Astrocyte of the cerebellum (primary cell): ENCODE data around the gene DEPDC5.
"Not testable (repeated sequence)": the region's sequence is repeated elsewhere in the genome, so short reads cannot be mapped to it uniquely, and the experiment has no call there.

Source experiments
- DNase-seq: peaks from one replicate; pipeline ENCODE4 v3.0.0-alpha.2; 2011; ENCODE audit warnings: low read depth
- H3K4me3 ChIP-seq: 2 replicates; pipeline ENCODE4 v1.5.1; 2011; ENCODE audit warnings: mild to moderate bottlenecking, low read depth, low read length, moderate library complexity
- CTCF ChIP-seq: IDR thresholded peaks from 2 replicates; pipeline ENCODE4 v1.5.1; 2012; ENCODE audit warnings: low read length, low read depth, moderate library complexity, mild to moderate bottlenecking; ENCODE audit errors: missing control alignments
- in situ Hi-C: cut with HindIII; loops from 2 replicates; pipeline ENCODE4 v1.10.0; 2017; ENCODE audit warnings: low sequenced_read_pairs

Gene DEPDC5

DNA sequence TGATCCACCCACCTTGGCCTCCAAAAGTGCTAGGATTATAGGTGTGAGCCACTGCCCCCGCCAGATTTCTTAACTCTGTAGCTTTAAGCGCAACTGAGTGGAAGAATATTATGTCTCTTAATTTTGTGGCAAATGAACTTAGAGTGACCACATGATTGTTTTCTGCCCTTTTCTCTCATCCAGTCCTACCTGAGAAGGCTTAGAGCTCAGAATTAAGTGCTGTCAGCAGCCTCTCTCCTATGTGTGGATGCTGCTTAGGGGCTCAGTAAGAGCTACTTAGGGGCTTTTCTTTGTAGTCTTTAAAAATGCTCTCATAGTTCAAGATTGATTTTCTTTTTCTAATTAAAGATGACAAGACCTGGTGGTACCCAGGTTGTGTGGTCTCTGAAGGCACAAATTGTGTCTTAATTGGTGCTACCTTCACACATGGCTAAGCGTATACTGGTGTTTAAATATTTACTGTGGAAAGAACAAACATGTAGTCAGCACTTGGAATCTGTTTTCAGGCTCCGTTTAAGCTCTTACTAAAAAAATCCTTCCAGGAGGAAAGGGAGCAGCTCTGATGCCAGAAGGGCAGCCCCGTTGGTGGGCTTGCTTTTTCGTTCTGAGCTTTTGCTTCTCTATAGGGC lies 59.3 kb downstream of the DEPDC5 start:
- H3K4me3 ChIP-seq: no peak overlapping the region
- TF ChIP-seq CTCF: no peak
- no peak for DNase-seq
- in situ Hi-C loops: no loop called here

DNA sequence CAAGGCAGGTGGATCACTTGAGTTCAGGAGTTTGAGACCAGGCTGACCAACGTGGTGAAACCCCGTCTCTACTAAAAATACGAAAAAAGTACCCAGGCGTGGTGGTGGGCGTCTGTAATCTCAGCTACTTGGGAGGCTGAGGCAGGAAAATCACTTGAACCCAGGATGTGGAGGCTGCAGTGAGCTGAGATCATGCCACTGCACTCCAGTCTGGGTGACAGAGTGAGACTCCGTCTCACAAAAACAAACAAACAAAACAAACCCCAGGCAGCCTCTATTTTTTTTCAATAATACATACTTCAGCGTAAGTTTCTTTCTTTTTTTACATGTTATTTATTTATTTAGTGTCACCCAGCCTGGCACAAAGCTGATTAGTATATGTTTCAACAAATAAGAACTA lies 60.1 kb downstream of the DEPDC5 start:
- H3K4me3 ChIP-seq, in situ Hi-C loops, DNase-seq: not testable (repeated sequence)

DNA sequence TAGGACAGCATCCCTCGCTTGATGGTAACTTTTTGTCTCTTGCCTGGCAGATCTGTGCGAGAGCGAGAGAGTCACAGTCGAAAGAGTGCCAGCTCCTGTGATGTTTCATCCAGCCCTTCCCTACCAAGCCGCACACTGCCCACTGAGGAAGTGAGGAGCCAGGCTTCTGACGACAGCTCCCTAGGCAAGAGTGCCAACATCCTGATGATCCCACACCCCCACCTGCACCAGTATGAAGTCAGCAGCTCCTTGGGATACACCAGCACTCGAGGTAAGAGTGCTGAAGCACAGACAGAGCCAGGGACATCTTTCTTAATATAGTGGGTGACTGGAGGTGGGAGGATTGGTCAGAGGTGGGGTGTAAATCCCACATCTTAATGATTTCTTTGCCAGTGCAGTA lies 61.1 kb downstream of the DEPDC5 start:
- no peak for DNase-seq
- TF ChIP-seq CTCF: no peak
- H3K4me3 ChIP-seq: no peak overlapping the region
- in situ Hi-C loops: no loop called here

DNA sequence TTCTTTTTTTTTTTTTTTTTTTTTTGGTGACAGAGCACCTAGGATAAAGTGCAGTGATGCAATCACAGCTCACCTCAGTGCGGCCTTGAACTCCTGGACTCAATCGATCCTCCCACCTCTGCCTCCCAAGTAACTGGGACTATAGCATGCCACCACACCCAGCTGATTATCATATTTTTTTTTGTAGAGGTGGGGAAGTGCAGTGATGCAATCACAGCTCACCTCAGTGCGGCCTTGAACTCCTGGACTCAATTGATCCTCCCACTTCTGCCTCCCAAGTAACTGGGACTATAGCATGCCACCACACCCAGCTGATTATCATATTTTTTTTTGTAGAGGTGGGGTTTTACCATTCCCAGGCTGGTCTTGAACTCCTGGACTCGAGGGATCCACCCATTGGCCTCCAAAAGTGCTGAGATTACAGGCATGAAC lies 61.6 kb downstream of the DEPDC5 start:
- DNase-seq, H3K4me3 ChIP-seq, in situ Hi-C loops: not testable (repeated sequence)

- DNase-seq: no peak
- no peak overlapping the region for H3K4me3 ChIP-seq
- in situ Hi-C loops: no loop called here
- TF ChIP-seq CTCF: no peak
These were observed 62.9 kb downstream of the DEPDC5 start for GRCh38 chr22:31816750-31817149.

GRCh38 chr22:31818481-31819392 lies 64.9 kb downstream of the DEPDC5 start:
- H3K4me3 ChIP-seq: no peak overlapping the region
- in situ Hi-C loops: no loop called here
- DNase-seq: peak; percentile 34
- TF ChIP-seq CTCF: no peak

- no peak for TF ChIP-seq CTCF
- DNase-seq: no peak
- in situ Hi-C loops: no loop called here
- H3K4me3 ChIP-seq: no peak overlapping the region
These were observed 66.8 kb downstream of the DEPDC5 start for GRCh38 chr22:31820655-31821054.
